GM21723 (cell line): Measurements from ENCODE around the gene ZNF716.
"Not testable (repeated sequence)": the region's sequence is repeated elsewhere in the genome, so short reads cannot be mapped to it uniquely, and the experiment has no call there.

ENCODE experiments used
- ATAC-seq: cut with Tn5 transposase; IDR thresholded peaks from one replicate; pipeline ENCODE4 v1.9.1; 2021; ENCODE audit warnings: mild to moderate bottlenecking, moderate library complexity; ENCODE audit not compliant: unreplicated experiment

ZNF716 gene

DNA sequence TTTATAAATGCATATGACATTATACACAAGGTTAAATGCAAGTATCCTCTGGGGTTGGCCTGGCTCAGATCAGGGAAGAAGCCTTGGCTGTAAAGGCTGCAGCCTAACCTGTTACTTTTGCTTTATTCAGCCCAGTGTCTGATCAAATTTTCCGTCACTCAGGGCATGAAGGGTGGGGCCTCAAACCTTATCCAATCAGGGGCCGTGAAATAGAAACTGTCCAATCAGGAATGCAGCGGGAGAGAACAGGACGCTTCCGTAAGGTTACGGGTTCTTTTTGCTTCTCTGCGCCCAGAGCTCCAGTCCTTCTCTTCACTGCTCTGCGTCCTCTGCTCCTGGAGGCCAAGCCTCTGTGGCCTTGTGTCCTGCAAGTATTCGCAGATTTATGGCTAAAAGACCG lies at the start of gene ZNF716:
TSS of gene ZNF716 (plus strand) at position 274 of the 400 bp plus-strand sequence. CDS start at position 386, 112 bp downstream.
- ATAC-seq = no peak

- no peak for ATAC-seq
Measured at GRCh38 chr7:57400531-57401155, 49.3 kb upstream of the ZNF716 start.

- not testable (repeated sequence) for ATAC-seq
Measured at GRCh38 chr7:57403051-57403450, 46.9 kb upstream of the ZNF716 start.

DNA sequence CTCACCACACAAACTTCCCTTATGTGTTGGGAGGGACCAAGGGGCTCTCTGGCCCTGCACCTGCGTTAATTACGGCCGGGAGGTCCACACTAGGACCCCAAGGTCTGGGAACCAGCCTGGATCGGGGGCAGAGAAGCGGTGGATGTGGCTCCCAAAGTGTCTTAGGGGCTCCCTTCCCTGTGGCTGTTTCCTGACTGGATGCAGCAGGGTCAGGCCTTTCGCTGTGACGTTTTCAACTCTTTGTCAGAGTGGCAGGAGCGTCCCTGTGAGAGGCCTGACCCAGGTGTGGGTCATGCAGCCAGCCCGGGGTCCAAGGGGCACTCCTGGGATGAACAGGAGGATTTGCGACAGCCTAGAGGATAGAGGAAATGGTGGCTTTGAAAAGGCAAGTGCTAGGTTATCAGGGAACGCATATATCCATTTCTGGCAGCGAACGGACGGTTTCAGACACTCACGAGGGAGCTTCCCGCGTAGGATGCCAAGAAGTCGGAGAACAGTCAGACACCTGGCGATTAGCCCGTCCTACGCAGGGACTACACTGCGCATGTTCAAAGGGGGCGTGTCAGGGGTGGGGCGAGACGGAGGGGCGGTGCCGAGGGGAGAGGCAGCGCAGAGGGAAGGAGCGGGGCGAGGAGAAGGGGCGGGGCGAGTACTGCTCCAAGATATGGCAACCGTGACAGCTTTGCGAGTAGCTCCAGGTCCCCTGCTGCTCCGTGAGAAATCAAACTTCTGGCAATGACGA lies 46.2 kb upstream of the ZNF716 start:
- ATAC-seq = no peak

DNA sequence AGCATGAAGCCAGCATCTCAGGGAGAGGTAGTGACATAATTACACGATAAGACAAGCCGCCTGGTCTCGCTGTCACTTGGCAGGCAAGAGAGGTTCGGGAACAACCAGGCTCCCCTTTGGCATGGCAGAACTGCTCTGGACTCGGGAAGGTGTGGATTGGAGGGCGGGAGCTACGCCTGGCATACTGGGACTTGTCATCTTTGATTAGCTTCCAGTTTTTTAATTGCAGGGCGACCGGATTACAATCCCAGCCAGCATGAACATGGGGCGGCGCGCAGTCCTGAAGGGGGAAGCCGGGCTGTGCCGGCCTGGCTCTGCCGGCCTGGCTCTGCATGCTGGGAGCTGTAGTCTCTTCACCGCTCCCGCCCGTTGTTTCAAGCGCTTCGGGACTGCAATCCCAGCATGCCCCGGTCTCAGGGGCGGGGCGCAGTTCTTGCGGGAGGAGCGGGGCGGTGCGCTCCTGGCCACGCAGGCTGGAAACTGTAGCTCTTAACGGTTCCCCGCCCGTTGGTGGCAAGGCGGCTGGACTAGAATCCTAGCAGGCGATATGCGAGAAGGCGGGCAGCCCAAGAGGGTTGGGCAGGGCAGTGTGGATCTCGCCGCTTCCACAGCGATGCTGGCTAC lies 45.5 kb upstream of the ZNF716 start:
- no peak for ATAC-seq

GRCh38 chr7:57404967-57405421 lies 45.0 kb upstream of the ZNF716 start:
- no peak for ATAC-seq

DNA sequence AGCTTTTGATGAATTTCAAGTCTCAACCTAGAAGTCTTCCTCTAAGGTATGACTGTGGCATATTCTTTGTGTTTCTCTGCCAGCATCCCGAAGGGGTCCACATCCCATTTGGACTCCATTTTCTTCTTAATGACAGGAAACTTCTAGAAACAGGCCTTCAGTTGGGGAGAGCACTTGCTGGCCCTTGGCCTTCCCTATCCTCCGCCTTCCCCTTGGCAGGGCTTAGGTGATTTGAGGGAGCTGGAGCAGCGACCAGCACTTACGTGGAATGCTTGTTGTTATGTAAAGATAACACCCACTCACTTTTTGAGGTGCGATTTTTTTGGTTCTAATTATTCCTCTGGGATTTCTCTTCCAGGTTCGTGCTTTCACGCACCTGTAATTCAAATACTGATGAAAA lies 42.9 kb upstream of the ZNF716 start:
- no peak for ATAC-seq

- ATAC-seq = no peak
Measured at GRCh38 chr7:57412168-57412567, 37.8 kb upstream of the ZNF716 start.

GRCh38 chr7:57412618-57413017 lies 37.4 kb upstream of the ZNF716 start:
- no peak for ATAC-seq

GRCh38 chr7:57413529-57414398 lies 36.2 kb upstream of the ZNF716 start:
- ATAC-seq = no peak

- ATAC-seq = no peak
Measured at GRCh38 chr7:57414415-57414814, 35.6 kb upstream of the ZNF716 start.

DNA sequence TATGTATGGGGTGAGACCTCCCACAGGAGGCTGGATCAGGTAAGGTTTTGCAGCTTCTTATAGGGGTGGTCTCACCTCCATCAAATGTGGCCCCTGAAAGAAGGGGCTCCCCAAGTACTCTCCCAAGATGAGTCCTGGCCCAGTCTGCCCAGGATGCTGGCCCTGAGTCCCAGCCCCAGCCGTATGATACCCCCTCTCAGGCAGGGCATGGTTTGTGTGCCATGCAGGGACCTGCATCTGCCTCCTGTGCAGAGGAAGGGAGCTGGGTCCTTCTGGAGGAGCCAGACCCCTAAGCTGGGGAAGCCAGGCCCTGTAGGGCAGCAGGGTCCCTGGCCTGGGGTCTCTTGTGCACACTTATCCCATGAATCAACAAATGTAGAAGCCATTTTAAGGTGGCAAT lies 35.1 kb upstream of the ZNF716 start:
- ATAC-seq = no peak

DNA sequence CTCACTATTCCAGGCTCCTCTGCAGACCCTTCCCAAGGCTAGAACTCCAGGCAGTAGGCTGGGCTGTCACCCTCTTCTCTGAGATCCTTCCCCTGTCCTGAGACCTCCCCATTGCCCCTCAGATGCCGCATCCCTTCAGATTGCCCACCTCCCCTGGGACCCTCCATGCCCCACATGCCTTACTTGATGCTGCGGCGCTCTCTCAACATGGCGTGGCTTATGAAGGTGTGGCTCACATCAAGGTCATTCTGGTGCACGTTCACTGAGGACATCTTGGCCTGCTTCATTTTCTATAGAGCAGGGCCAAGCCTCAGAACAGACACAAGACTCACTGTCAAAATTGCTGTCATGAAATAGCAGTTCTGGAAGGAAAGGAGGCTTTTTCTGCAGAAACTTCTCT lies 34.7 kb upstream of the ZNF716 start:
- no peak for ATAC-seq

GRCh38 chr7:57415730-57416129 lies 34.2 kb upstream of the ZNF716 start:
- no peak for ATAC-seq

DNA sequence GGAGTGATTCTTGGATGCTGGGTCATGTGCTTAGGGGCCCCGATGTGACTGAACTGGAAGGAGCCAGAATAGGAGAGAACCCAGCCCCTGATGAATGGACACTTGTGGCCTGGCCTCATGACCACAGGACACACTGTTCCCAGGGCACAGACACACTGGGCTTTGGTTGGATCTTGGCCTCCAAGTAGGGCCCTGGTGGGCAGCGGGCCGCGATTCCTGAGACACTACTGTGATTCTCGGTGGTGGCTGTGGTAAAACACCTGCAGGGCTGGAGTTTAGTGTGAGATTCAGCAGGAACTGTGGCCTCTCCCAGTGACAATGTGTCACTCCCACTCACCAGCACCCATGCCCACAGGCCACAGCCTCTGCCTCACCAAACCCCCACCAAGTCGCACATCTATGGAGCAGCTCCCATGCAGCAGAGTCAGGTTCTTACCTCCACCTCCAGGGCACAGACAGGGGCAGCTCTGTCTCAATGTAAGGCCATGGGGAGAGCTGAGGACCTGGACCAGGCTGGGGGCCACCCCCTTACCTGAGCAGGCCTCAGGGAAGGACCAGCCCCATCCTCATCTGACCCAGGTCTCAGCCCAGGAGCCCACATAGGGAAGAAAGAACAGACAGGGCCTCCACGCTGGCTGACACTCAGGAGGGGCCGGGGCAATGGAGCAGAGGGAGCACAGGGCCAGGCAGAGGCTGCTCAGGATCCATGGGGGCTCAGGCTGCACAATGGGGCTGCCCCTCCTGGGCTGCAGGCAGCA lies 33.2 kb upstream of the ZNF716 start:
- ATAC-seq = no peak

DNA sequence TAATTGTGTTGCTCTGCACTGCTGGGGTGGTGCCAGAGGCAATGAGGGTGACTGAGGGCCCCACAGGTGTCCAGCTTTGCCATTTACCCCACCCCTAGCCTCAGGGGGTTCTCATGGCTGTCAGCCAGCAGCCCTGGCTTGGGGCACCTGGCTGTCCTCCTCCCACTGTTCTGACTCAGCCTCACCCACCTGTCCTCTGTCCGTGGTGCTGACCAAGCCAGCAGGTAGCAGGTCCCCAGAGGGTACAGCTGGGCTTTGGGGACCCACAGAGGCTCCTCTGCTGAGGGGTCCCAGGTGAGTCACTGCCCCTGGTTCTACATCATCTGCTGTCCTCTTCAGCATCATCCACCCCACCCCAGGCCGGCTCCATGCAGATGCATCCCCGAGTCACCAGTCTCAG lies 32.2 kb upstream of the ZNF716 start:
- no peak for ATAC-seq

GRCh38 chr7:57423768-57424167 lies 26.2 kb upstream of the ZNF716 start:
- ATAC-seq = no peak

DNA sequence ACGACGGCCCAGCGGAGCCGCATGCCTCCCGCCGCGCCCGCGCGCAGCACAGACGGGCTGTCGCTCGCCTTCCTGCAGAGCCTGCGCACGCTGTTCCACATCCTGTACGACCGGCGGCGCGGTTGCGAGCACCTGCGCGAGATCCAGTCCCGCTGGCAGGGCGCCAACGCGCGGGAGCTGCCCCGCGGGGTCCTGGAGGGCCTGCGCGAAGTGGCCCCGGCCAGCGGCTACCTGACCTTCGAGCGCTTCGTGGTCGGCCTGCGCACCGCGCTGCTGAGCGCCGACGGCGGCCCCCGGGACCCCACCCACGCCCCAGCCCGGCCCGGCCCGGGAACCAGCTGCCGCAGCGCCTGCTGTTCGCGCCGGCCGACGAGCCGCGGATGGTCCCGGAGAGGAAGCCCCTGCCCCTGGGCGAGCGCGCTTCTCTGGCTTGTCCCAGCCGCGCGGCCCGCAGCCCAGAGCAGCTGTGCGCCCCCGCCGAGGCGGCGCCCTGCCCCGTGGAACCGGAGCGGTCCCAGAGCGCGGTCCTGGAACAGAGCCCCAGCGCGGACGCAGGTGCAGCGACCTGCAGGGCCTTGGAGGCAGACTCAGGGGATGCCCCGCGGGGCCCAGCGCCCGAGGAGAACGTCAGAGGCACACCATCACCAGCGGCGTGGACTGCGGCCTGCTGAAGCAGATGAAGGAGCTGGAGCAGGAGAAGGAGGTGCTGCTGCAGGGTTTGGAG lies 25.3 kb upstream of the ZNF716 start:
- no peak for ATAC-seq

DNA sequence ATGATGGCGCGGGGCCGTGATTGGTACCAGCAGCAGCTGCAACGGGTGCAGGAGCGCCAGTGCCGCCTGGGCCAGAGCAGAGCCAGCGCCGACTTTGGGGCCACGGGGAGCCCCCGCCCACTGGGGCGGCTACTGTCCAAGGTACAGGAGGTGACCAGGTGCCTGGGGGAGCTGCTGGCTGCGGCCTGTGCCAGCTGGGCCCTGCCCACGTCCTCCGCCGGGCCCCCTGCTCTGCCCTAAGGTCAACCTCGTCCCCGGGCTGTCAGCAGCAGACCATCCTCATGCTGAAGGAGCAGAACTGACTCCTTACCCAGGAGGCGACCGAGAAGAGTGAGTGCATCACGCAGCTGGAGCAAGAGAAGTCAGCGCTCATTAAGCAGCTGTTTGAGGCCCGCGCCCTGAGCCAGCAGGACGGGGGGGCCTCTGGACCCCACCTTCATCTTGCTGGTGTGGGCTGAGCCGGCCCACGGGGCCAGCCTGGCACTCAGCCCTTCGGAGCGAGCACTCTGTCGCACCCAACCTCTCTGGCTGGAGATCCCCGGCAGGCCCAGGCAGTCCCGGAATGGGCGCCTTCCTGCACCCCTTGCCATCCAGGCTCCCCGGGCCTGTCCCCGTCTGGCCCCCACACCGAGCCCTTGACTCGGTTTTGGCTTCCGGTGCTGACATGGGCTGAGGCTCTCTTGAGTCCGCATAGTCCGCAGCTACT lies 24.6 kb upstream of the ZNF716 start:
- ATAC-seq = no peak
